ENCODE data around the gene C1QTNF8. TPM values are rescaled to one million over a fixed set of nuclear protein-coding genes. Genes with fewer than 3 reads are reported as not detected.
A peak's percentile ranks its signal among the peaks of the same experiment; 100 is the strongest.

The C1QTNF8 gene
- polyA plus RNA-seq, 2 of the 4 experiments (the other 2 are of a cell fraction) = not detected

GRCh38 chr16:1125471-1125870 is 29.4 kb upstream of the C1QTNF8 start:
- H3K4me3 ChIP-seq = no peak overlapping the region
- POLR2A ChIA-PET = no interaction called here
- 60% methylated on average over 1 of the region's 18 CpGs for WGBS (ENCODE audit: missing lambda C conversion rate)
- FAIRE-seq (no peak), DNase-seq (ENCODE audit: low read depth in 1 of 2, low spot score in 1 of 2) (peak in 1 of 2 experiments; percentile 66), ATAC-seq (peak; percentile 22 to 77; a peak in 3 of 6 replicates)
- H3K9me3 ChIP-seq = no peaks in the 10 kb centered on the region
- no peak overlapping the region for H3K27ac ChIP-seq
- no peak for TF ChIP-seq HES2 (IDR thresholded peaks at IDR 0.05)
- TF ChIP-seq SREBF2 (IDR thresholded peaks at IDR 0.05) = no peak
- TF ChIP-seq HEYL (CRISPR knock-in tag; IDR thresholded peaks at IDR 0.05) = no peak
- no peak for TF ChIP-seq TFCP2L1 (CRISPR knock-in tag; IDR thresholded peaks at IDR 0.05)
- TF ChIP-seq USF2 (IDR thresholded peaks at IDR 0.05) = no peak
- TF ChIP-seq HOXB5 (CRISPR knock-in tag; IDR thresholded peaks at IDR 0.05) = no peak
- TF ChIP-seq CBX8 (IDR thresholded peaks at IDR 0.05) = no peak
- TF ChIP-seq ELK1 (IDR thresholded peaks at IDR 0.05; ENCODE audit: low read depth, low read length) = no peak
- TF ChIP-seq RAD21 (conservative IDR thresholded peaks at IDR 0.05 in 1 of 2, IDR thresholded peaks at IDR 0.05 in 1 of 2) = no peak
- TF ChIP-seq ZFP36 (IDR thresholded peaks at IDR 0.05; ENCODE audit: borderline replicate concordance, partially characterized antibody) = no peak
- no peak for TF ChIP-seq NPAS2 (CRISPR knock-in tag; IDR thresholded peaks at IDR 0.05; ENCODE audit: borderline replicate concordance)
- CTCF ChIA-PET = interaction anchor here (1.0 to 4.0 kb wide), 3 partner anchors 17 to 69 kb away, joined by 4 to 15 read pairs (median 4); no protein-coding TSS in a partner anchor
- no peak overlapping the region for H3K4me2 ChIP-seq
- no peaks in the 10 kb centered on the region for H3K4me1 ChIP-seq

GRCh38 chr16:1124795-1125194 is 28.8 kb upstream of the C1QTNF8 start:
- ChIA-PET CTCF (interaction anchor here (0.9 to 4.0 kb wide), 5 partner anchors 16 to 69 kb away, joined by 3 to 15 read pairs (median 4); no protein-coding TSS in a partner anchor), POLR2A (no interaction called here)
- H3K9me3 ChIP-seq = no peaks in the 10 kb centered on the region
- FAIRE-seq (no peak), DNase-seq (ENCODE audit: low read depth in 1 of 2, low spot score in 1 of 2) (no peak), ATAC-seq (no peak)
- WGBS (ENCODE audit: missing lambda C conversion rate) = 100% methylated on average over 3 of the region's 11 CpGs
- no peak overlapping the region for H3K4me3 ChIP-seq
- TF ChIP-seq ESRRA (IDR thresholded peaks at IDR 0.05; ENCODE audit: borderline replicate concordance, low read length) = no peak
- no peak for TF ChIP-seq NPAS2 (CRISPR knock-in tag; IDR thresholded peaks at IDR 0.05; ENCODE audit: borderline replicate concordance)
- TF ChIP-seq HEYL (CRISPR knock-in tag; IDR thresholded peaks at IDR 0.05) = no peak
- no peak for TF ChIP-seq PHF8 (IDR thresholded peaks at IDR 0.05; ENCODE audit: borderline replicate concordance, low read depth)
- no peak for TF ChIP-seq MAX (IDR thresholded peaks at IDR 0.05)
- no peak for TF ChIP-seq RARB (CRISPR knock-in tag; IDR thresholded peaks at IDR 0.05)
- TF ChIP-seq RFX5 (IDR thresholded peaks at IDR 0.05) = no peak
- no peak for TF ChIP-seq ZNF302 (CRISPR knock-in tag; IDR thresholded peaks at IDR 0.05)
- no peak for TF ChIP-seq RNF2 (IDR thresholded peaks at IDR 0.05; ENCODE audit: borderline replicate concordance, low read depth)
- TF ChIP-seq KDM1A (IDR thresholded peaks at IDR 0.05; ENCODE audit: low read depth) = no peak
- TF ChIP-seq REST (IDR thresholded peaks at IDR 0.05) = no peak
- no peak for TF ChIP-seq HOXB13 (CRISPR knock-in tag; IDR thresholded peaks at IDR 0.05; ENCODE audit: low read depth)
- TF ChIP-seq SMC3 (IDR thresholded peaks at IDR 0.05) = no peak
- H3K27ac ChIP-seq = no peak overlapping the region
- H3K4me1 ChIP-seq = no peaks in the 10 kb centered on the region
- H3K4me2 ChIP-seq = no peak overlapping the region

Data from A549 (cell line).